Suprapubic skin (tissue), 4 donors: Measurements from ENCODE around the gene VSX1.

Experiments used
- CTCF ChIP-seq, 2 donors: fragments of 200-600 bp in 1 of 2; fragments of 450-650 bp in 1 of 2; sonication (generic) in 1 of 2; IDR thresholded peaks; one replicate each; pipeline ENCODE4 v1.5.1; 2016 to 2019; ENCODE audit warnings: antibody characterized with exemption in 2 of 2, mild to moderate bottlenecking in 1 of 2, moderate library complexity in 1 of 2
- POLR2A ChIP-seq, 2 donors: fragments of 450-650 bp; IDR thresholded peaks; one replicate each; pipeline ENCODE4 v1.6.1; 2017; ENCODE audit warnings: antibody characterized with exemption in 2 of 2, mild to moderate bottlenecking in 2 of 2, moderate library complexity in 2 of 2
- POLR2AphosphoS5 ChIP-seq, 3 donors: sonication (generic); formaldehyde crosslinking; IDR thresholded peaks; one replicate each; pipeline ENCODE4 v1.6.1; 2017; ENCODE audit warnings: antibody characterized with exemption in 3 of 3

GRCh38 chr20:25081065-25081729 lies 744 bp downstream of the VSX1 start:
- TF ChIP-seq CTCF (IDR thresholded peaks at IDR 0.05) = no peak
- no peak for TF ChIP-seq POLR2A (IDR thresholded peaks at IDR 0.05)
- TF ChIP-seq POLR2AphosphoS5 (IDR thresholded peaks at IDR 0.05) = no peak
